Non-pigmented ciliary epithelial cell (primary cell): ENCODE measurements around the gene MUL1.
A peak's percentile ranks its signal among the peaks of the same experiment; 100 is the strongest.
"Not testable (repeated sequence)": the region's sequence is repeated elsewhere in the genome, so short reads cannot be mapped to it uniquely, and the experiment has no call there.

Experiments used
- DNase-seq: peaks from one replicate; pipeline ENCODE4 v3.0.0-alpha.2; 2010; ENCODE audit warnings: low read depth

The MUL1 gene

DNA sequence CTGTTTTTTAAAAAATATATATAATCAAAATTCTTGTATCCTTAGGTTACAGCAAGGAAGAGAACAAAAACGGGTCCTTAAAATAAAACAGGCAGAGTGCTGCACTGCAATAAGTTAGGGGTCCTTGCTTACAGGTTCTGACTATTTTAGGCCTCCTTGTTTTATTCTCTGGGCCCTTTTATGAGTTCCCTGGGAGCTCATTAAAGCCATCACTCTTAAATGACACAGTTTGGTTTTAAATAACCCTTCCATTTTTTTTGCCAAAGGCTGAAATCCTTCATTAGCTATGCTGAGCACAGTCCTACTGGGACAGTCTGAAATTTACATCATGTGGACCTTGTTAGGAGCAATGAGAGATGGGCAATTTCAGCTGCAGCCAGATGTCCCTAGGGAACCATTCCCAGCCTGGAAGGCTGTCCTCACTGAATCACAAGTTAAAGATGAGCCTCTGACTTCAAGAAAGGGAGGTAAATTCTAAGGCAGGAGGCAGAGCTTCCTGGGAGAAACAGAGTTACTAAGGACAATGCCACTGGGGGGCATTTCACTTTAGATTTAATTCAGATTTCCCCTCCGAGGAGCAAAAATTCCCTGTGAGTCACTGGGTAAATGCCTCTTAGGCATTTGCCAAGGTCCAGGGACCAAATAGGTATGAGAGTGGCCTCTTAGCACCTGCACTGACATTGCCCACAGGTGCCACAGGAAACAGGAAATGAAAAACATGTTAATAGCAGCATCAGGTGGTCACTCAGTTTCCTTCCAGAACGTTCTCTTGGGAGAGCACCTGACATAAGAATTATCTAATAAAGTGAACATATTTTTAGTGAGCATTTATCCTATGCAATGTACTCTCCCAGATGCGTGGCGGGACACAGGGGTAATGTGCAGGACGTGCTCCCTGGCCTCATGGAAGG is 3.8 kb upstream of the MUL1 start:
- no peak for DNase-seq

DNA sequence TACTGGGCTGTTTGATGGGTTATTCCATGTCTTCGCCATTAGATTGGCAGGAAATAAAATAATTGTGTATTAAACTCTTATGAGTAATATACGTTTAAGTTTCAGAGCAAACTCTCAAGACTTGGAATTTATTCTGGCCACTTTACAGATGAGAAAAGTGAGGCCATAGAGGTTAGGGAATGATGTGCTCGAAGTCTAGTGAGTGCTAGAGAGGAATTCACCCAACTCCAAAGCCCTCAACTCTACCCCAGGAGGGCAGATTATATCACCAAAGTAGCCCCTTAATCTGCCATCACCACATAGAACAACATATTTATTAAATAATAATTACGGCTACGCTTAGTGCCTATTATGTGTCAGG is 440 bp upstream of the MUL1 start:
- no peak for DNase-seq

DNA sequence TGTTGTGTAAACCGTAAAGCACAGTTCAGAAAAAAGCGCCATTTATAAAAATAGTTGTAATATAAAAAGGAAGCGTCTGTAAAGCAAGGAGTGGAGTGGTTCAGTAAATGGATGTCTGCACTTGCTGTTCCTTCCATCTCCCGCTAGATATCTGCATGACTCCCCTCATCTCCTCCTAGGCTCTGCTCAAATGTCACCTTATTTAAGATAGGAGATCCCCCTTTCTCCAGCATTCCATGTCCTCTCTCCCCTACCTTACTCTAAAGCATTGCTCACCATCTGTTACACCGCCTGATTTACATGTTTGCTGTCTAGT is 745 bp downstream of the MUL1 start:
- DNase-seq, result no peak

DNA sequence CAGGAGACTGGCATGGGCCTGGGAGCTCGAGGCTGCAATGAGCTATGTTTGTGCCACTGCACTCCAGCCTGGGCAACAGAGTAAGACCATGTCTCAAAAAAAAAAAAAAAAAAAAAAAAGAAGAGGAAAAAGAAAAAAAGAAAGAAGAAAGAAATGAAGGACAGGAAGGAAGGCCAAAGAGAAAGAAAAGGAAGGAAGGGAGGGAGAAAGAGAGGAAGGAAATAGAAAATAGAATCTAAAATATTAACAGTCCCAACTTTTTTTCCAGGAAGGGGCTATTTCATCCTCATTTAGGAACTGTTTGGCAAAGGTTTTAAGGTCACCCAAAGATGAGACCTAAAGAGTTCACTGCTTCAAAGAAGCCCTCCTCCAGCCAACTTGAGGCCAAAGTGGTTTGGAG is 2.5 kb downstream of the MUL1 start:
- DNase-seq, result no peak

DNA sequence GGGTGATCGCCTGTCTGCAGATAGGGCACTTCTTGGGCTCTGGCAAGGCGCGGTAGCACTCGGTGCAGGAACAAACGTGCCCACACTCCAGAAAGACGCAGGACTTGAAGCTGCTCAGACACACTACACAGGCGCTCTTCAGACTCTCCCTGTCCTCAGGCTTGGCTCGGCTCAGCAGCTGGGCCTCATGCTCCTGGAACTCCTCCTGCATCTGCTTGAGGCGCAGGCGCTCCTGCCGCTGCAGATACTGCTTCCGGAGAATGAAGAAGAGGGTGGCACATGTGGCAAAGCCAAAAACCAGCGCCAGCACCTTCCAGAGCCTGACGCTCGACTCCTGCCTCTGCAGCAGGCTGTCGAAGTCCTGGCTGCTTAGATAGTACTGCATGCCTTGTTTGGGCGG is 7.2 kb downstream of the MUL1 start:
- DNase-seq, result no peak

DNA sequence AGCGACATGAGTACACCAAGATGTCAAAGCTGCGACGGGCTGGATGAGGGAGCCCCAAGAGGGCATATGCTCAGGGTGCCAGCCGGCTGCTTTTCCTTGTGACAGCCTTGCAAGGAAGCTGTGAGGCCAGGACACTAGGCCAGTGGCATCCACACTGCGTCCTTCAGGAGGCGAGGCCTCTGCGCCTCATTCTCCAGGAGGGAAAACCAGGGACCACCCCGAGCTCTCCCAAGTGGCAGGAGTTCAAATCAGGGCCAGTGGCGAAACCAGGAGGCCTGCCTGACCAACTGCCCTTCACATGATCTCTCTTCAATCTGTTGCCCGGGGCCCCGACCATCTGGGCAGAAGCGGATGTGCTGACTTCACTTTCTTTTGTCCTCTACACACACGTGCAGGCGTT is 8.2 kb downstream of the MUL1 start:
- no peak for DNase-seq

DNA sequence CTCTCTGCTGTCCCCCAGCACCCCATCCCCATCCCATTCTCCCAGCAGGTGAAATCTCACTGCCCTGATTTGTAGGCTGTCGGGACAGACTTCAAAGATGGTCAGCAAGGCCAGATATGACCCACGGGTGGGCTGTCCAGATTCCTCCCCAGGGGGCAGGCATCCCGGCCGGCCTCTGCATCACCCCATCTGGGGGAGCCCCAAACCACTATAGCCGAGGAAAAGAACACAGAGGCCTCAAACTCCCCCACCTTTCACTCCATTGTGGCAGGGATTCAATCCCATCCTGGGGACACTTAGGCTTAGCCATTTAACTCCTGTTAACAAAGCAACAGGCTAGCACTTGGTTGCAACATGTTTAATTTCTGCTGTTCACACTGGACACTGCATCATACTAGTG is 8.8 kb downstream of the MUL1 start:
- DNase-seq, result no peak

DNA sequence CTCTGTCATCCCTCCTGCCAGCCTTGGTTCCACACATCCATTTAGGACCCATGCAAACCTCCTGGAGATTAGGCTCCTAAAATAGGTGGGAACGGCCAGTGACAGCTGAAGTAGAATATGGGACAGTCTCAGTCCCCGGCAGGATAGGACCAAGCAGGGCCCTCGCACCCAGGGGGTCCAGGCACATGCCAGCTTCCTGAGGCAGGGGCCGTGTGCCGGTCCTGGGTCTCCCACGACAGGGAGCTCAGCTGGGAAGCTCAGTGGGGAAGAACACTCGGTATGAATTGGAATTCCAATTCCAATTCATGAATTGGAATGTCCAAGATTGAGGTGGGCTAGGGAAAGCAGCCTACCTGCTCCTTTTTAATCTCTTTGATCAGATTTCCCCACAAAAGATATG is 9.8 kb downstream of the MUL1 start:
- DNase-seq, result no peak

DNA sequence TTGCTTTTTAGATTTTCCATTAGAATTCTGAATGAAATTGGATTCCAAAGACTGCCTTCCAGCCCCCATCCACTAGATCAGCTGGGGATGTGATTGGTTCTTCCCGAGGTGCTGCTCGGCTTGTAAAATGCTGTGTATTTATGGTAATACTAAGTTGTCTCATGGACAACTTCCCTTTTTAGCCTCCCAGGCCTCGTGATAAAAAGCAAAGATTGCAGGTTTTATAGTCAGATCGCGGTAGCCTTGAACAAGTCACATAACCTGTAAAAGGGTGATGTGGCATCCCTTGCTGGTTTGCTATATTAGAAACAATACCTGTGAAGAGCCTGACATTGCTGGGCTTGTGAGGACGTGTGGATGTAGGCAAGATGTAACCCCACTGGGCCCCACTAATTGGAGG is 10.4 kb downstream of the MUL1 start:
- no peak for DNase-seq

DNA sequence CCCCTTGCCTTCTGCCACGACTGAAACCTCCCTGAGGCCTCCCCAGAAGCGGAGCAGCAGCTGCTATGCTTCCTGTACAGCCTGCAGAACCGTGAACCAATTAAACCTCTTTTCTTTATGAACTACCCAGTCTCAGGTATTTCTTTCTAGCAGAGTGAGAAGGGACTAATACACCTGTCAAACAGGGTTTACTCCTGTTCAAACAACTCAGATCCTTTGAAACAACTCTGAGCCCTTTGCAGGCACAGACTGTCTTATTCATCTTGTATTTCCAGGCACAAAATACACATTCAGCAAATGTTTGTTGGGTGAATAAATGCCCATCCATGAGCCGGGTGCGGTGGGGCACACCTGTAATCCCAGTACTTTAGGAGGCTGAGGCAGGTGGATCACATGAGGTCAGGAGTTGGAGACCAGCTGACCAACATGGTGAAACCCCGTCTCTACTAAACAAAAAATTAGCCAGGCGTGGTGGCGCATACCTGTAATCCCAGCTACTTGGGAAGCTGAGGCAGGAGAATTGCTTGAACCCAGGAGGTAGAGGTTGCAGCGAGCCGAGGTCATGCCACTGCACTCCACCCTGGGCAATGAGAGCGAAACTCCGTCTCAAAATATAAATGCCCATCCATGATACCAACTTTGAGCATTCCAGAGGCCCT is 11.1 kb downstream of the MUL1 start:
- not testable (repeated sequence) for DNase-seq

DNA sequence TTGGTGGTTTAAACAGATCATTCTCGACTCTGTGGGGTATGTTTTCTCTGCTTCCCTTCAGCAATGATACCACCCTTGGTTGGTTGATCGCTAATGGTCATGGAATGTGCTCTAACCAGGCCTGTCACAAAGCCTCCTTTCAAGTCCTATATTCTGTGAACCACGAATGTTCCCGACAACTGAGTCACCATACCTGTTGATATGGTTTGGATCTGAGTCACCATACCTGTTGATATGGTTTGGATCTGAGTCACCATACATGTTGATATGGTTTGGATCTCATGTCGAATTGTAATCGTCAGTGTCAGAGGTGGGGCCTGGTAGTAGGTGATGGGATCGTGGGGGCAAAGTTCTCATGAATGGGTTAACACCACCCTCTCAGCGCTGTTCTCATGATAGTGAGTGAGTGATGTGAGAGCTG is 11.7 kb downstream of the MUL1 start:
- DNase-seq, result peak; percentile 78

DNA sequence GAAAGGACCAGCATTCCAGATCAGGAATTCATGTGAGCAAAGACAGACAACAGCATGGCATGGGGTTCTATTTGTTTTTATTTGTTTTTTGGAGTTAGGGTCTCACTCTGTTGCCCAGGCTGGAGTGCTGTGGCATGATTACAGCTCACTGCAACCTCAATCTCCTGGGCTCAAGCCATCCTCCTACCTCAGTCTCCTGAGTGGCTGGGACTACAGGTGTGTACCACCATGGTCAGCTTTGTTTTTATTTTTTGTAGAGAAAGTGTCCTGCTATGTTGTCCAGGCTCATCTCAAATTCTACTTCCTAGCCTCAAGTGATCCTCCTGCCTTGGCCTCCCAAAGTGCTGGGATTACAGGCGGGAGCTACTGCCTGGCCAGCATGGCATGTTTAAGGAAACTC is 12.3 kb downstream of the MUL1 start:
- DNase-seq, result no peak

DNA sequence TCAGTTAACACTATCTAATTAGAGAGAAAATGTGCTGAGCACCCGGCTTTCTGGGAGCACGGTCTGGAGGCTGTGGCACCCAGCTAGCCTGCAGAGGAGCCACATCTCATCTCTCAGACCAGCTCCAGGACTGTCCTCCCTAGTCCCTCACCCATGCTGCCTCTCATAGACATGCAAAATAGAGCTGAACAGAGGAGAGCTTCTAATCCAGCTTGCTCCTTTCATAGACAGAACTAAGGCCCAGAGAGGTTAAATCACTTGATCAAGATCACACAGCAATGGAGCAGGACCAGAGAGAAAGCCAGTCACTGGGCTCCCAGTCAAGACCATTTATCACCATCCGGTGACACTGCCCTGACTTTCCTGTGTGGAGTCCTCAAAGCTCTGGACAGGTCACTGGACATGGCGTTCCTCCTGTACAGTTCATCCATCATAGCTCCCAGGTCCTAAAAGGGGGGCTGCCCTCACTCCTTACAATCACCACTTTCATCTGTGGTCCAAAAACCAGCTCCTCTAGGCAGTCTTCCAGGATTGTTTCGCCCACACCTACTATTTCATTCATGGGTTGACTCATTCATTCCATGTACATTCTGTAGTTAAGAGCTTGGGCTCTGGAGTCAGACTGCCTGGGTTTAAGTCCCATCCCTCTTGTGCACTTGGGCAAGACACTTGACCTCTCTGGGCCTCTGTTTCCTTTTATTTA is 13.2 kb downstream of the MUL1 start:
- DNase-seq, result peak; percentile 83

DNA sequence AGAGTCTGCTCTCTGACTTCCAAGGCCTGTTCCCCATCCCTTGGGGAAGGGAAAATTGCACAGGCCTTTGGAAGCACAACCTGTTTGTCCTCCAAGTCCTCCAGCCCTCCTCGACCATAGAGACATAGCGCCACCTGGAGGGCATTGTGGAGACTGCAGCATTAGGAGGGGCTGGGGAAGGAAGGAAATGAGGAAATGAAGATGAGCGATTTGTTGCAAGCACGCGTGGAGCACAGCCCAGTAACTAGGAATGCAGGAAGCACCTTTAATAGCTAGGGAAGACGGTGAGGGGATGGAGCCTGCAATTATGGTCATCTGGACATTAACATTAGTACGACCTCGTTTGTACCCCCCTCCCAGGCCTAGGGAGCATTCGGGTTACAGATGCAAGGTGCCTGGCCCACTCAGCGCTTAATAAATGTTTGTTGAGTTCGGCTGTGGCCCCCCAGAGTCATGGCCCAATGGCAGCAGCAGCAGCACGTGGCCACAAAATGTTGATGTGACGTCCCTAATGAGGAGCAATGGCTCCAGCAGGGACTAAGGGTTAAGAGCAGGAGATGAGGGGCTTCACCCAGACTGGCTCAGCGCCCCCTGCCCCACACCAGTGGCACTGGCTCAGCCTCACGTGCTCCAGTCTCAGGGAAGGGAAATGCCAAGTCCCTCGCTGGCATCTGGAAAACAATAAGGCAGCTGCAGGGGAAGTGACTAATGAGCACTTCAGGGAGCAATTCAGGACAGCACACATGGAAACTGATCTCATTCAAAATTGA is 13.9 kb downstream of the MUL1 start:
- peak; percentile 51 for DNase-seq

DNA sequence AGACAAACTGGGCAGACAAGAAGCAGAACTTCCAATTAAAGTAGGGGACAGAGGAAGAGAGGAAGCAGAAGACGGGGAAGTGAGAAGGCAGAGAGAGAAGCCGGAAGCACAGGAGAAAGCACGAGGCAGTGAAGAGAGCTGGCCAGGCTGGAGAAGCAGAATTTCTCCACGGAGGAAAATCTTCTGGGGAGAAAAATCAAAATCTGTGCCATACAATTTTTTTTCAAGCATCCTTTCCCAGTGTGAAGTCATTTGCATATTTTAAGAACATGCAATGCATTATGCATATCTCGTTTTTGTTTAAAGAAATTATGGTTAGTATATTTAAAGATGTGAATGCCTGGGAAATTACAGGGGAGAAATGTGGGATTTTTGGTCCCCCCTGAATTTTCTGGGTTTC is 14.6 kb downstream of the MUL1 start:
- DNase-seq, result no peak

DNA sequence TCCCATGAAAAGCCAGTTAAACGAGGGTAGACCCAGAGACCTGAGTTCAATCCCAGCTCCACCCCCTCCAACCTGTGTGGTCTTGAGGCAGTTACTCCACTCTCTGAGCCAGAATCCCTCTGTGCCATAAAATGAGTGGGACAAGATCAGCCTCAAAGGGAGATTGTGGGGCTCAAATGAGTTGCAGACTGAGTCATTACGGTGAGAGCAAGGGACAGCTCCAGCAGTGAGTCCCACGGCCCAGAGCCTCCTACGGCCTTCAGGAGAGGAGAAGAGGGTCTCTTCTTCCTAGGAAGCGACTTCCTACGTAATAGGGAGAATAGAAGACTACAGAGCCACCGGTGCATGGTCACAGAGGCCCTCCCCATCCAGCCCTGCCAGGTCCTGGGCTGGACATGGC is 15.2 kb downstream of the MUL1 start:
- DNase-seq, result no peak

DNA sequence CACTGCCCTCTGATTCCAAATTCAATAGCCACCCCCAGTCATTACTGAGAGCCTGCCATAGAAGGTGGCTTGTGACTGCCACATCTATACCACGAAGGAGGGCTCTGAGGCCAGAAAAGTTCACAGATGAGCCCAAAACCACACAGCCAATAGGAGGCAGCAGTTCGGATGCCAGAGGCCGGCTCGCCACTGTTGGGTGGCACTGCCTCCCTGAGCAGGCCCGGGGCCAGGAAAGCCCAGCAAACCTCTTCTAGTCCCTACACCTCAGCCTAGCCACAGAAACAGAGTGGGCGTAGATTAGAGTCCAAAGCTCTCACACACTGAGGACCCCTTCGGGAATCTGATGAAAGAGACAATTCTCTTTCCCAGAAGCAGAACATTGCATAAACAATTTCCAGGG is 16.1 kb downstream of the MUL1 start:
- no peak for DNase-seq

DNA sequence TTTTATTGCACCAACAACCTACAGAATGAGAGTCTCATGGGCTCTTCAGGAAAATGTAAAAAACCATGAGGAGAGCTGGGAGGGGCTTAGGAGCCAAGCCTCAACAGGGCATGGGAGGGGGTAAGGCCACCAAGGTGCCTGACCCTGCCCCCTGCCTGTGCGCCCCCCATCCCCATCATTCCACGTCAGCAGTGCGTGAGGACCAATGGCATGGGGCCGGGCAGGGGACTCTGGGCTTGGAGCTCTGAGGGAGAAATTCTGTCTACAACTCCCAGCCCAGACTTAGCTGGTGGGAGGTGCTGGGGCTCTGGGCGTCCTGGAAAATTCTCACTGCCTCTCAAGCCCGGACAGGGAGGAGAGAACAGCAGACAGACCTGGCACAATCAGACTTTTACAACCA is 16.8 kb downstream of the MUL1 start:
- DNase-seq, result no peak

DNA sequence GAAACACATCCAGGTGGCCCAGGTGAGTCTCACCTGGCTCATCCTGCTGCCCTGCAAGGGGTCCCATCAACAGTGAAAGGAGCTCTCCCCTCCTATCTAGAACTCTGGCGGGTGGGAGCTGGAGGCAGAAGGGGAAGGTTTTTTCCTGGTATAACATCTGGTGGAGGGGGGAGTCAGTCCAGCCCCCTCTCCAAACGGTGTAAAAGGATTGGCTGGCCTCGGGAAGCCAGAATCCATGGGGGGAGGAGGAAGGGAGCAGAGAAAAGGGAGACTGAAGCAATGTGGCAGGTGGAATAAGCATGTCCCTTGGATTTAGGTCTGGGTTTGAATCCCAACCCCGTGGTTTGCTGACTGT is 20.7 kb downstream of the MUL1 start:
- DNase-seq, result no peak

DNA sequence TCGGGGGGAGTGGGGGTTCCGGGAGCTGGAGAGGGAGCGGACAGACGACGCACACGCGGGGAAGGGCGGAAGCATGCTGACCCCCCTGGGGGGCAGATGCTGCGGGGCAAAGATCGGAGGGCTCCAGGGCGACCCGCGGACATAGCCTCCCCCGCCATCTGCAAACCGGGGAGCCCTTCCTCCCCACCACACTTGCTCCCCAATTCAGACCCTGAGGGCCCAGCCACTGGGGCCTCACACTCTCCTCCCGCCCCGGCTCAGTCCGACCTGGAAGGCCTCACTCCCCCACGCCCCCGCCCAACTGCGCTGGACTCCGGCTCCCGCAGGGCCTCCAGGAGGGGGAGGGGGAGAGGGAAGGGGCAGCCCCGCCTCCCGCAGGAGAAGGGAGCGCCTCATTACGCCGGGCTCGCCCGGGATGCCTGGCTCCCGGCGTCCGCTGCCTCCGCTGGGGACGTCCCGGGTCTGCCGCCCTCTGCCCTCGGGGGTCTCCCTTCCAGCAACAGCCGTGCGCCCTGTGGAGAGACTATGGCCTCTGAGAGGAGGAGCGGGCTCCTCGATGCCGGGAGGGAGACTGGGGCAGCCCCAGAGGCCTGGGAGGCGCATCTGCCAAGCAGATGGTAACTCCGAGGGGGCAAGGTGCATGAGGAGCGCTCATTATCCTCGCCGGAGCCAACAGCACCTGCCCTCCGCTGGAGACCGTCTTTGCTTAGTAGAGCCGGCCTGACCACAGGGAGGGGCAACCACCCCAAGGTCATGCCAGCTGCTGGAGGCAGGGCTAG is 21.3 kb downstream of the MUL1 start:
- no peak for DNase-seq

DNA sequence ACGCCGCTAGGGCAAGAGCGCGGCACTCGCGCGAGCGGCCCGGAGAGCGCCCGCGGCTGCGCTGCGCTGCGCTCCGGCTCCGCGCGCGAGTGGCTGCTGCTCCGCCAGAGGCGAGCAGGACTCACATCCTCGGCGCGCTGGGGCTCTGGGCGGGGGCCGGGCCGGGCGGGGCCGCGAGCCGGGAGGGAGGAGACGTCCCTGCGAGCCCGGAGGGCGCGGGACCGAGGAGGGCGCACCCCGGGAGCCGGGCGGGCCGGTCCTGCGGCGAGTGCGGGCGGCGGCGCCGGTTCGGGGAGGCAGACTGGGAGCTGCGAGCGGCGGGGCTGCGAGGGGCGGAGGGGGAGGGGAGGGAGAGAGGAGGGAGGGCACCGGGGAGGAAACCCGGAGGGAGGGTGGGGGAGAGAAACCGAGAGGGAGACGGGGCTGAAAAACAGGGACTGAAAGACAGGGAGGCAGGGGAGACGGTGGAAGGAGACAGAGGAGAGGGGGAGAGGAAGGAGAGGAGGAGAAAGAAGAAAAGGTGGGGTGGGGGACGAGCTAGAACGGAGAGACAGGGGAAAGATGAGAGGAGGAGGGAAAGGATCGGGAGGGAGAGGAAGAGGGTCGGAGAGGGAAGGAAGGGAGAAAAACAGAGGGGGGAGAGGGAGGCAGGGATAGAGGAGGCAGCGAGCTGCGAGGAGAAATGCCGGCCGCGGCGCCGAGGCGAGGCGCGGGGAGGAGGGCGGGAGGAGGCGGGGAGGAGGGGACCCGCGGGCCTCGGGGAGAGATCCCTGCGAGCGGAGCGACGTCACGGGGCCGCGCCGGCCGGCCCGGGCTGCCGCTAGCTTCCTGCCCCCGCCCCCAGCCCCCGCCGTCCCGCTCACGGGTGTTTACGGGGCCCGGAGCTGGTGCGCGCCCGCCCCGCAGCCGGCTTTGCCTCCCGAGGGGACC is 22.2 kb downstream of the MUL1 start, which contains the start of gene CAMK2N1:
TSS of gene CAMK2N1 (minus strand) at position 684 of the 930 bp plus-strand sequence. CDS start 831 bp downstream, outside the sequence.
- no peak for DNase-seq
